AG09309 (cell line): Measurements from ENCODE around the gene HSP90AA1.

ENCODE experiments used
- DNase-seq: peaks from one replicate; pipeline ENCODE4 v3.0.0-alpha.2; 2010; ENCODE audit warnings: low read depth
- H3K4me3 ChIP-seq: 2 replicates; pipeline ENCODE4 v1.5.1; 2011; ENCODE audit warnings: mild to moderate bottlenecking, low read depth, low read length, moderate library complexity; ENCODE audit not compliant: control insufficient read depth
- TF ChIP-seq, protein P1 (sequence below): IDR thresholded peaks from 2 replicates; pipeline ENCODE4 v1.5.1; 2011; ENCODE audit warnings: mild to moderate bottlenecking, low read depth, low read length, inconsistent platforms; ENCODE audit not compliant: insufficient read depth, control insufficient read depth; ENCODE audit errors: missing control alignments

The HSP90AA1 gene

GRCh38 chr14:102092806-102093205, 6.0 kb upstream of the HSP90AA1 start:
- H3K4me3 ChIP-seq = no peak overlapping the region
- TF ChIP-seq, protein P1, sequence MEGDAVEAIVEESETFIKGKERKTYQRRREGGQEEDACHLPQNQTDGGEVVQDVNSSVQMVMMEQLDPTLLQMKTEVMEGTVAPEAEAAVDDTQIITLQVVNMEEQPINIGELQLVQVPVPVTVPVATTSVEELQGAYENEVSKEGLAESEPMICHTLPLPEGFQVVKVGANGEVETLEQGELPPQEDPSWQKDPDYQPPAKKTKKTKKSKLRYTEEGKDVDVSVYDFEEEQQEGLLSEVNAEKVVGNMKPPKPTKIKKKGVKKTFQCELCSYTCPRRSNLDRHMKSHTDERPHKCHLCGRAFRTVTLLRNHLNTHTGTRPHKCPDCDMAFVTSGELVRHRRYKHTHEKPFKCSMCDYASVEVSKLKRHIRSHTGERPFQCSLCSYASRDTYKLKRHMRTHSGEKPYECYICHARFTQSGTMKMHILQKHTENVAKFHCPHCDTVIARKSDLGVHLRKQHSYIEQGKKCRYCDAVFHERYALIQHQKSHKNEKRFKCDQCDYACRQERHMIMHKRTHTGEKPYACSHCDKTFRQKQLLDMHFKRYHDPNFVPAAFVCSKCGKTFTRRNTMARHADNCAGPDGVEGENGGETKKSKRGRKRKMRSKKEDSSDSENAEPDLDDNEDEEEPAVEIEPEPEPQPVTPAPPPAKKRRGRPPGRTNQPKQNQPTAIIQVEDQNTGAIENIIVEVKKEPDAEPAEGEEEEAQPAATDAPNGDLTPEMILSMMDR = no peak
- DNase-seq = no peak

DNA sequence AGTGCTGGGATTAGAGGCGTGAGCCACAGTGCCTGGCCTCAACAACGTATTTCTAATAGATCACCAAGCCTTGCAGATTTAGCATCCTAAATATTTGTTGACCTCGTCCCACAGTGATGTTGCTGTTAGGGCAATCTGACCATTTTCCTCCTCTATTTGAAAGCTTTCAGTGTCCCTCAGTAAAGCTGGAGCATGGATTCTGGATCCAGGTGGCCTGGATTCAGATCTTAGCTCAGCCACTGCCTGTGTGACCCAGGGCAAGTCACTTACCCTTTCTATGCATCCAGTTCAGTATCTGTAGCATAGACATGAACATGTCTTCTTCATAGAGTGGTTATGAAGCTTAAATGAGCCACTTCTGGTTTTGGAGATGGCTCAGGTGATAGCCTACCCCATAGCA, 3.9 kb upstream of the HSP90AA1 start:
- TF ChIP-seq, protein P1 = no peak
- DNase-seq = no peak
- no peak overlapping the region for H3K4me3 ChIP-seq

- DNase-seq = no peak
- TF ChIP-seq, protein P1 = no peak
- H3K4me3 ChIP-seq = no peak overlapping the region
Measured at GRCh38 chr14:102089621-102090343, 2.9 kb upstream of the HSP90AA1 start.

DNA sequence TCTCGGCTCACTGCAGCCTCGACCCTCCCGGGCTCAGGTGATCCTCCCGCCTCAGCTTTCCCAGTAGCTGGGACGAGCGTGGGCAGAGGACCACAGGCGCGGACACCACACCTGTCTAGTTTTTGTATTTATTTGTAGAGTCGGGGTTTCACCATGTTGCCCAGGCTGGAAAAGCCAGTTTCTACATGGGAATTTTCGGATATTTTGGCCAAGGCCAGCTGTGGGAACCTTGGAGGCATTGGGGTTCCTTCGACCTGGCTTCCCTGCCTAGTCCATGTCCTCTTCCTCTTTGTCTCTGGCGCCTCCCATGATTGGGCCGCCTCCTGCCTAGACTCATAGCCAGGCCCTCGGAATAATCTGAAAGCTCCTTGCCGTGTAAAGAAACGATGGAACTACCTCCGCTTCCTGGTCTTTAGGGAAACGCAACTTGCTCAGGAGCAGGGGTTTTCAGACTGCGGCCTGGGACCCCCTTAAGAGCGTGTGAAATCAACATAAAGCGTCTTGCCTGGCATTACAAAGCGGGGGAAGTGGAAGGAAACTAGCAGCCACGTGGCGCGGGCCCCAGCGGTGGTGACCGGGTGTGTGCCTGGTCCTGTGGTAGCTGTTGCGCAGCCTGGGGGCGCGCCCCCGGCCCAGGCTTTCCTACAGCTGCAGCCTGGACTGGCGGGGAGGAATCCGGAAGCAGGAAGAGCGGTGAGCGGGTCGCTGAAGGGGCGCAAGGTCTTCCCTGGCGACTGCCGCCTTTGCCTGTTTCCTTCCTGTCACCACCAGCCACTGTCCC, 1.4 kb upstream of the HSP90AA1 start:
- DNase-seq = no peak
- H3K4me3 ChIP-seq = peak overlapping the region; percentile 53
- TF ChIP-seq, protein P1 = no peak

GRCh38 chr14:102087762-102088011, 843 bp upstream of the HSP90AA1 start:
- no peak for DNase-seq
- TF ChIP-seq, protein P1 = no peak
- H3K4me3 ChIP-seq = peak overlapping the region; percentile 53

DNA sequence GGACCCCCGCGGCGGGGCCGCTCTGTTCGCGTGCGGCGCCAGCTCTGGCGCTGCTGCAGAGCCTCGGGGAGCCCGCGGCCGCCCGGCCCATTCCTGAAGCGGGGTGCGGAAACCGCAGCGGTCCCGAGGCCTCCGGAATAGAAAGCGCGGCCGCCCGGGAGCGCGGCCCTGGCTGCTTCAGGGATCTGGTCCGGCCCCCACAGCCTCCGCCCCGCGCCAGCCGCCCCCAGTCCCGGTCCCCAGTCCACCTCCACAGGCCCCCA, 204 bp downstream of the HSP90AA1 start:
- TF ChIP-seq, protein P1 = no peak
- DNase-seq = no peak
- peak overlapping the region; percentile 57 for H3K4me3 ChIP-seq
